ENCODE measurements around the gene SORL1.

The SORL1 gene

GRCh38 chr11:121630041-121630440 is 177.9 kb downstream of the SORL1 start:
- Histone ChIP-seq H3K27ac (no peak overlapping the region), H3K9me3 (no peaks in the 10 kb centered on the region), H3K4me1 (peaks cover 3 to 26% (median 17%) of the 10 kb centered on the region in 4 donors), H3K36me3 (peaks cover 5 to 13% (median 8%) of the 10 kb centered on the region in 3 donors), H3K4me3 (no peak overlapping the region), H3K27me3 (no peaks in the 10 kb centered on the region)
- intact Hi-C loops (cut with DNase I; ENCODE audit: low total_unique reads) = no loop called here
- DNase-seq = no peak
- no peak for TF ChIP-seq CTCF (IDR thresholded peaks at IDR 0.05)

- intact Hi-C loops (cut with DNase I; ENCODE audit: low total_unique reads) = no loop called here
- Histone ChIP-seq H3K36me3 (peaks cover 5 to 13% (median 8%) of the 10 kb centered on the region in 3 donors), H3K27ac (no peak overlapping the region)
Observed at GRCh38 chr11:121631456-121631855, 179.3 kb downstream of the SORL1 start.

GRCh38 chr11:121634273-121634672 is 182.2 kb downstream of the SORL1 start:
- H3K27me3 ChIP-seq = no peaks in the 10 kb centered on the region
- no peaks in the 10 kb centered on the region for H3K9me3 ChIP-seq
- H3K36me3 ChIP-seq = peaks cover 5 to 8% (median 6%) of the 10 kb centered on the region in 3 donors
- no peak for DNase-seq
- no peak overlapping the region for H3K27ac ChIP-seq
- H3K4me3 ChIP-seq = no peak overlapping the region
- TF ChIP-seq CTCF (IDR thresholded peaks at IDR 0.05) = no peak
- H3K4me1 ChIP-seq = peaks cover 0 to 10% (median 2%) of the 10 kb centered on the region in 4 donors
- intact Hi-C loops (cut with DNase I; ENCODE audit: low total_unique reads) = no loop called here

More at GRCh38 chr11:121631456-121631855, 179.3 kb downstream of the SORL1 start:
- H3K9me3 ChIP-seq = no peaks in the 10 kb centered on the region
- no peak for TF ChIP-seq CTCF (IDR thresholded peaks at IDR 0.05)
- peaks cover 0 to 13% (median 4%) of the 10 kb centered on the region in 4 donors for H3K4me1 ChIP-seq
- no peaks in the 10 kb centered on the region for H3K27me3 ChIP-seq
- DNase-seq = no peak
- no peak overlapping the region for H3K4me3 ChIP-seq

GRCh38 chr11:121634889-121635288 is 182.8 kb downstream of the SORL1 start:
- no peak for TF ChIP-seq CTCF (IDR thresholded peaks at IDR 0.05)
- no peaks in the 10 kb centered on the region for H3K9me3 ChIP-seq
- H3K27ac ChIP-seq = no peak overlapping the region
- H3K4me3 ChIP-seq = no peak overlapping the region
- no peak for DNase-seq
- intact Hi-C loops (cut with DNase I; ENCODE audit: low total_unique reads) = no loop called here
- no peaks in the 10 kb centered on the region for H3K27me3 ChIP-seq
- H3K4me1 ChIP-seq = peaks cover 0 to 7% (median 2%) of the 10 kb centered on the region in 4 donors
- H3K36me3 ChIP-seq = peaks cover 3 to 8% (median 5%) of the 10 kb centered on the region in 3 donors

GRCh38 chr11:121636081-121636799 is 184.1 kb downstream of the SORL1 start:
- TF ChIP-seq CTCF (IDR thresholded peaks at IDR 0.05) = no peak
- H3K27me3 ChIP-seq = no peaks in the 10 kb centered on the region
- no peaks in the 10 kb centered on the region for H3K9me3 ChIP-seq
- no peaks in the 10 kb centered on the region for H3K4me1 ChIP-seq
- no peak overlapping the region for H3K4me3 ChIP-seq
- intact Hi-C loops (cut with DNase I; ENCODE audit: low total_unique reads) = no loop called here
- no peak overlapping the region for H3K27ac ChIP-seq
- peaks cover 0 to 8% (median 5%) of the 10 kb centered on the region in 3 donors for H3K36me3 ChIP-seq
- DNase-seq = no peak
